ENCODE data around the gene NTS.
A peak's percentile ranks its signal among the peaks of the same experiment; 100 is the strongest.

The NTS gene

DNA sequence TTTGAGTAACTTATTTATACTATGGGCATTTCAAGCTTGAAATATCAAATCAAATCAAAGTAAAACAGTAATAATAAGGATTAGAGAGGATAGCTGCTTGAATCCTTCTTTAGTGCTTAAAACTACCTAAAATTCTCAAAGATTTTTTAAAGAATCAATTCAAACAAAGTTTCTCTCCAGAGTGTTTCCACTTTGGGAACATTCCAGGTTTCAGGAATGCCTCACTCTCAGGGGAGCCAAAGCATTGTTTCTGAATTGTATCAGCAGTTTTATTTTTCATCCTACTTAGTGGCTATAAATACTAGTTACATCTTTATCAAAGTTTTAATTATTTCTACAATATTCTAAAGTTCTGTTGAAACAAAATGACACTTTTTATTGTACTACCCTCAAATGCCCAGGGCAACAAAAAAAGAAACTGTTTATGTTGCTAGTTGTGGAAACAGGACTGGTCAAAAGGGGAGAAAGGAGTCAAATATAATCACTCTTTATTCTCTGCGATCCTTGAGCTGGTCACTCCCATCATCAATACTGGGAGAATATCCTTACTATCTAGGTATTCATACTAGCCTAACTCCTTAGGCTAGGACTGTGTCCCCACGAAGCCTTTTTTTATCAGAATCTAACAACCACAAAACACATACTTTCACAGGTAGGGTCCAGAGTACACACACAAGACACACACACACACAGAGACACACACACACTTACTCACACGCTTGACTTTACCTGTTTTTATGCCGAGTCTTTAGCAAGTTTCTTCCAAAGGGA lies 38.5 kb upstream of the NTS start:
- TF ChIP-seq, protein P1, sequence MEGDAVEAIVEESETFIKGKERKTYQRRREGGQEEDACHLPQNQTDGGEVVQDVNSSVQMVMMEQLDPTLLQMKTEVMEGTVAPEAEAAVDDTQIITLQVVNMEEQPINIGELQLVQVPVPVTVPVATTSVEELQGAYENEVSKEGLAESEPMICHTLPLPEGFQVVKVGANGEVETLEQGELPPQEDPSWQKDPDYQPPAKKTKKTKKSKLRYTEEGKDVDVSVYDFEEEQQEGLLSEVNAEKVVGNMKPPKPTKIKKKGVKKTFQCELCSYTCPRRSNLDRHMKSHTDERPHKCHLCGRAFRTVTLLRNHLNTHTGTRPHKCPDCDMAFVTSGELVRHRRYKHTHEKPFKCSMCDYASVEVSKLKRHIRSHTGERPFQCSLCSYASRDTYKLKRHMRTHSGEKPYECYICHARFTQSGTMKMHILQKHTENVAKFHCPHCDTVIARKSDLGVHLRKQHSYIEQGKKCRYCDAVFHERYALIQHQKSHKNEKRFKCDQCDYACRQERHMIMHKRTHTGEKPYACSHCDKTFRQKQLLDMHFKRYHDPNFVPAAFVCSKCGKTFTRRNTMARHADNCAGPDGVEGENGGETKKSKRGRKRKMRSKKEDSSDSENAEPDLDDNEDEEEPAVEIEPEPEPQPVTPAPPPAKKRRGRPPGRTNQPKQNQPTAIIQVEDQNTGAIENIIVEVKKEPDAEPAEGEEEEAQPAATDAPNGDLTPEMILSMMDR (IDR thresholded peaks at IDR 0.05; ENCODE audit: low read length, missing control alignments): no peak
- DNase-seq (ENCODE audit: low read depth): peak; percentile 45
- peak overlapping the region; percentile 79 for H3K4me3 ChIP-seq (replicated peaks; ENCODE audit: low read depth, low read length)

- peak; percentile 97 for DNase-seq (ENCODE audit: low read depth)
- H3K4me3 ChIP-seq (replicated peaks; ENCODE audit: low read depth, low read length): peak within 1 kb of the TSS; percentile 79
- TF ChIP-seq, protein P1 (IDR thresholded peaks at IDR 0.05; ENCODE audit: low read length, missing control alignments): no peak
These were observed 37.7 kb upstream of the NTS start, which contains the start of gene RASSF9 for GRCh38 chr12:85836197-85837090. TSS of gene RASSF9 (minus strand) at chr12:85836409. CDS start at chr12:85836201, 208 bp downstream.

- TF ChIP-seq, protein P1 (IDR thresholded peaks at IDR 0.05; ENCODE audit: low read length, missing control alignments): no peak
- no peak overlapping the region for H3K4me3 ChIP-seq (replicated peaks; ENCODE audit: low read depth, low read length)
These were observed 30.3 kb upstream of the NTS start for GRCh38 chr12:85843606-85844310.

DNA sequence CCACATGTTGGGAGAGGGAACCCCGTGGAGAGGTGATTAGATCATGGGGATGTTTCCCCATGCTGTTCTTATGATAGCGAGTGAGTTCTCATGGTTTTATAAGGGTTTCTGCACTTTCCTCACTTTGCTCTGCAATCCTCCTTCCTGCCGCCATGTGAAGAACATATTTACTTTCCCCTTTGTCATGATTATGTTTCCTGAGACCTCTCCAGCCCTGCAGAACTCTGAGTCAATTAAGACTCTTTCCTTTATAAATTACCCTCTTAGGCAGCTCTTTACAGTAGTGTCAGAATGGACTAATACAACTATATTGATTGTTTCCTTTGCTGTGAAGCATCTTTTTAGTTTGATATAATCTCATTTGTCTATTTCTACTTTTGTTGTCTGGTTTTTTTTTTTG lies 24.8 kb upstream of the NTS start:
- no peak for DNase-seq (ENCODE audit: low read depth)
- H3K4me3 ChIP-seq (replicated peaks; ENCODE audit: low read depth, low read length): no peak overlapping the region
- TF ChIP-seq, protein P1 (IDR thresholded peaks at IDR 0.05; ENCODE audit: low read length, missing control alignments): no peak

More at GRCh38 chr12:85843606-85844310, 30.3 kb upstream of the NTS start:
- DNase-seq (ENCODE audit: low read depth): no peak

- DNase-seq (ENCODE audit: low read depth): no peak
- TF ChIP-seq, protein P1 (IDR thresholded peaks at IDR 0.05; ENCODE audit: low read length, missing control alignments): no peak
- no peak overlapping the region for H3K4me3 ChIP-seq (replicated peaks; ENCODE audit: low read depth, low read length)
These were observed 18.8 kb upstream of the NTS start for GRCh38 chr12:85855305-85855704.

- TF ChIP-seq, protein P1 (IDR thresholded peaks at IDR 0.05; ENCODE audit: low read length, missing control alignments): no peak
- H3K4me3 ChIP-seq (replicated peaks; ENCODE audit: low read depth, low read length): no peak overlapping the region
- DNase-seq (ENCODE audit: low read depth): no peak
These were observed 17.1 kb upstream of the NTS start for GRCh38 chr12:85856966-85857365.

Measured in fibroblast of pulmonary artery (primary cell).